Measurements from ENCODE around the gene CEMIP. TPM values are rescaled to one million over a fixed set of nuclear protein-coding genes. Genes with fewer than 3 reads are reported as not detected.
"Not testable (repeated sequence)": the region's sequence is repeated elsewhere in the genome, so short reads cannot be mapped to it uniquely, and the experiment has no call there.

Gene CEMIP
- total RNA-seq, 1 donor from 2014 or later = 0.23 TPM

DNA sequence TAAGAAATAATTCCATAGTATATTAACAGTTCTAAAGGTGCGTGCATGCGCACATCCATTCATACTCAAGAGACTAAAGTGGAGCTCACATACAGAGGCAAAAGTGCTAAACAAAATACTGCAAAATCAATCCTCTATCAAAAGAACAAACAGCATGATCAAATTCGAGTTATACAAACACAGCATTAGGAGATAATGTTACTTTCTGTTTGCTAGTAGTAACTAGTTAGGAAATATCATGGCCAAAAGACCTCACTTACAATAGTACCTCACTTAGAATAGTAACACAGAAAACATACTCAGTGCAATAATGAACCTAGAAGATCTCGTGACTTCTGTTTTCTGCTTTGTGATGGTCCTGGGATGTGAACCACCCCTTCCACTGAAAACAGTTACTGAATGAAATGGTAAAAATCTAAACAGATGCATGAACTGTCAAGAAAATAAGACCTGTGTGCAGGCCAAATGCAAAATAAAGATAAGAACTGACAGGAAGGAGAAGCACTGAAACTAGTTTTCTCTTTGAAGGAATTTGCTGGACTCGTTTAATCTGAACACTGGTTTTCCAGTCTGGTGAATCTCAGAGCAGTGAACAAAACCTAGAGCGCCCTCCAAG, 20.9 kb upstream of the CEMIP start:
- DNase-seq (ENCODE audit: low spot score) = no peak

DNA sequence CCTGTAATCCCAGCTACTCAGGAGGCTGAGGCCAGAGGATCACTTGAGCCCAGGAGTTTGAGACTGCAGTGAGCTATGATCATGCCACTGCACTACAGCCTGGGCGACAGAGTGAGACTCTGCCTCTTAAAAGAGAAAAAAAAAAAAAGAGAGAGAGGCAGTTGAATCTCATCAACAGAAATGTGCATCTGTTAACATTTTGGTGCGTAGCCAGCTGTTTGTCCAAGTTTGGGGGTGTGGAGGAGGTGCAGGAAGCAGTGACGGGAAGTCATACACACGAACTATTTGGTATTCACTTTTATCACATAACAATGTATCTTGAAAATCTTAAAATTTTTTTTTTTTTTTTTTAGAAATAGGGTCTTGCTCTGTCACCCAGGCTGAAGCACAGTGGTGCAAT, 18.2 kb upstream of the CEMIP start:
- no peak for DNase-seq (ENCODE audit: low spot score)

DNA sequence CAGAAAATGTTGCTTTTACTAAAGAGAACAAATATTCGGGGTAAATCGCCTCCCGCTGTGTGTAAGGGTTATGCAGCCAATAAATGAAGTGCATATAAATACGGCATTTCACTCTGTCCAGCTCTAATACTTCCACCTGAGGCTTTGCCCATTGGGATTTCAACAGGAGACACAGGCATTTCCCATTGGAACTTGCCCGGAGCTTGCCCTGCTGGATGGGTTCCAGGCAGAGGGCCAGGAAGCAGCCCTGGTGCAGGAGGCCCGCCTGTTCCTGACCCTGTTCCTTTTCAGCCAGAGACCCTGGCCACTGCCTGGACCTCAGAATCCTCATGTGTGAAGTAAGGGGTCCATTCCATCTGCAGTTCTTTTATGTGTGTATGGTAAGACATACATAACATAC, 17.4 kb upstream of the CEMIP start:
- DNase-seq (ENCODE audit: low spot score) = no peak

DNA sequence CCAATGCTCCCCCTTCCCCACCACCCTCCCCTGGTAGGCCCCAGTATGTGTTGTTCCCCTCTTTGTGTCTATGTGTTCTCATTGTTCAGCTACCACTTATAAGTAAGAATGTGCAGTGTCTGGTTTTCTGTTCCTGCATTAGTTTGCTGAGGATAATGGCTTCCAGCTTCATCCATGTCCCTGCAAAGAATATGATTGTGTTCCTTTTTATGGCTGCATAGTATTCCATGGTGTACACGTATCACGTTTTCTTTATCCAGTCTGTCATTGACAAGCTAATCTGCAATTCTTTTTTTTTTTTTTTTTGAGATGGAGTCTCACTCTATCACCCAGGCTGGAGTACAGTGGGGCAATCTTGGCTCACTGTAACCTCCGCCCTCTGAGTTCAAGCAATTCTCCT, 15.9 kb upstream of the CEMIP start:
- DNase-seq (ENCODE audit: low spot score) = not testable (repeated sequence)

DNA sequence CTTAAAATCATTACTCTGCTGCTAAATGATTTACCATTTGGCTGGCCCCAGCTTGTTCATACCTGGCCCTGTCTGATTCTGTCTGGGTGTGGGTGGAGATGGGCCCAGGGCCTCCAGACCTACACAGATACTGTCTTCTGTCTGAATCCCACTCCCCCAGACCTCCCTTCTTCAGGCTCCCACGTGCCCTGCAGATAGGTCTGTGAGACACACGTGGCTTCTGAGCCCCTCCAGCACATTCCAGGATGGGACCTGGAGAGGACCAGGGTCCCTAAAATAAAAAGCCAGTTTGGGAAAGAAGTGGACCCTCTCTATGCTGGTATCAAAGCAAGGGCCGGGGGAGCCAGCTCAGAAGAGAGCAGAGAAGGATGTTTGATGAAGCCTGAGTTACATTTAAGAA, 14.6 kb upstream of the CEMIP start:
- no peak for DNase-seq (ENCODE audit: low spot score)

DNA sequence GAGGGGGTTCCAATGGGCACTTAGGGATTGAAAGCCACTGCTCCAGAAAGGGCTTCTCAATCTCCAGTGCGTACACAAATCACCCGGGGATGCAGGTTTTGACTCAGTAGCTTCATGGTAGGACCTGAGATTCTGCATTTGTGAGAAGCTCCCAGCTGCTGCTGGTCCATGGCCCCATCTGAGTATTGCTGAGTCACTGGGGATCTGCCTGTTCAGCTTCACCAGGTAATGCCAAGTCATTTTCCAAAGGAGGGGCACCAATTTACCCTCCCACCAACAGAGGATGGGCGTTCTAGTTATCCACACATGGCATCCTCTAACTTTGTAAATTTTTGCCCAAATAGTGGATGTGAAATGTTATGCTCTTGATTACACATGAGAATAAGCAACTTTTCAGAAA, 12.9 kb upstream of the CEMIP start:
- no peak for DNase-seq (ENCODE audit: low spot score)

DNA sequence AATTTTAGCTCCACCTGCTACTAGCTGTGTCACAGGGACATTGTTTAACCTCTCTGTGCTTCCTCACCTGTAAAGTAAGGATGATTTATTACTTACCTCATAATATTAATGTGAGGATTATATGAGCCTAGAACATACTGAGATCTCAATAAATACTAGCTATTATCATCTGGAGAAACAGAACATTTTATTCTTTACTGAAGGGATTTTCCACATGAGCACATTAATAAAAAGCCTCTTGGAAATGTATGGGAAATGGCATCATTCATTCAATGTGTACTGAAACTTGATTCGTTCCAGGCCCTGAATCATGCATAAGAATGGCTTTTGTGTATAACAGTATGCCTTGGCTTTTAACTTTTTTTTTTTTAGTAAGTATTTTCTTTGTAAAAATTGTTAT, 11.0 kb upstream of the CEMIP start:
- DNase-seq (ENCODE audit: low spot score) = no peak

DNA sequence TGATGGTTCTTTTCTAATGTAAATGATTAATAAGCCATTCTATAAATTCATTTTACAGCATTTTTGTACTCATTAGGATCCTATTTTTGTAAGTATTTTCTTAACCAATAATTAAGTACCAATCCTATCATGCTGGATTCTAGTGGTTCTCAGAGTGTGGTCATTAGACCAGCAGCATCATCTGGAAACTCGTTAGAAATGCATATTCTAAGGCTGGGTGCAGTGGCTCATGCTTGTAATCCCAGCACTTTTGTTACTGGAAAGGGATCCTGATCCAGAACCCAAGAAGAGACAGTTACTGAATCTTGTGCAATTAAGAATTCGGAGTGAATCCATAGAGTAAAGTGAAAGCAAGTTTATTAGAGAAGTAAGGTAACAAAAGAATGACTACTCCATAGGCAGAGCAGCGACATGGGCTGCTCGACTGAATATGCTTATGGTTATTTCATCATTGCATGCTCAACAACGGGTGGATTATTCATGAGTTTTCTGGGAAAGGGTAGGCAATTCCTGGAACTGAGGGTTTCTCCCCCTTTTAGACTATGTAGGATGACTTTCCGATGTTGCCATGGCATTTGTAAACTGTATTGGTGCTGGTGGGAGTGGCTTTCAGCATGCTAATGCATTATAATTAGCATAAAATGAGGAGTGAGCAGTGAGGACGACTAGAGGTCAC, 9.9 kb upstream of the CEMIP start:
- DNase-seq (ENCODE audit: low spot score) = no peak

DNA sequence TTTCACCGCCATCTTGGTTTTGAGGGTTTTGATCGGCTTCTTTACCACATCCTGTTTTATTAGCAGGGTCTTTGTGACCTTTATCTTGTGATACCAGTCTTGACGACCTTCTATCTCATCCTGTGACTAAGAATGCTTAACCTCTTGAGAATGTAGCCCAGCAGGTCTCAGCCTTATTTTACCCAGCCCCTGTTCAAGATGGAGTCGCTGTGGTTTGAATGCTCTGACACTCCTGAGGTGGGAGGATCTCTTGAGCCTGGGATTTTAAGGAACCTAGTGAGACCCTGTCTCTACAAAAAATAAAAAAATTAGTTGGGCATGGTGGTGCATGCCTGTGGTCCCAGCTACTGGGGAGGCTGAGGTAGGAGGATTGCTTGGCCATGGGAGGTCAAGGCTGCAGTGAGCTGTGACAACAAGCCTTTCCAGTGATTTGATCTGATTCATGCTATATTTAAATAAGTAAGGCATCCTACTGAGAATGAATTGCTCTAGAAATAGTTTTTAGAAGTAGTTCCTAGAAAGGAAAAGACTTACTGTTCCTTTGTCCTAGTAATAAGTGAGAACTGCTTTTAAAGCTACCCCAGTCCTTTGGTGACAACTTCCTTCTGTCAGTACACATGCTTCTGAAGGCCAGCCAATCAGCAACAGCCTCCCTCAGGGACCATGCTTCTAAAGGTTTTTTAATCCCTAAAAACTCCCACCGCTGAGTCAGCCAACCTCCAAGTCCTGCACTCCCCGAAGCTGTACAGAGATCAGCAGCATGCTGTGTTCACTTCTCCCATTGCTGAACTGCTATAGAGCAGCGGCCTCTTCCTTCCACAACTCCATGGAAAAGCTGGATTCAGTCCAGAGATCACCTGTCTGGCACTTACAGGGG, 9.1 kb upstream of the CEMIP start:
- DNase-seq (ENCODE audit: low spot score) = no peak

DNA sequence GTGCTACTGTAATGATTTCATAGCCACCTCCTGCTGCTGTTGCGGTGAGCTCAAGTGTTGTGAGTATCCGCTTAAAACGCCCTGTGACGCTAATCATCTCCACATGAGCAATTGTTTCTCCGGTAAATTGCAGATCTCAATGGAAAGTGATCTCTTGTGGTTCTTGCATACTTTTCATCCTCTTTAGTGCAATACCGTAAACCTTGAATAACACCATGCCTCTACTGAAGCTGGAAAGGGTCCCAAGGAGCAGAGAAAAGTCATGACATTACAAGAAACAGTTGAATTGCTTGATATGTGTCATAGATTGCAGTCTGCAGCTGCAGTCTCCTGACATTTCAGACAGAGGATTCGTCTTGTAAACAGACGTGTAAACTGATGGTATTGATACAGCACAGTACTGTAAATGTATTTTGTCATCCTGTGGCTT, 6.0 kb upstream of the CEMIP start:
- no peak for DNase-seq (ENCODE audit: low spot score)

DNA sequence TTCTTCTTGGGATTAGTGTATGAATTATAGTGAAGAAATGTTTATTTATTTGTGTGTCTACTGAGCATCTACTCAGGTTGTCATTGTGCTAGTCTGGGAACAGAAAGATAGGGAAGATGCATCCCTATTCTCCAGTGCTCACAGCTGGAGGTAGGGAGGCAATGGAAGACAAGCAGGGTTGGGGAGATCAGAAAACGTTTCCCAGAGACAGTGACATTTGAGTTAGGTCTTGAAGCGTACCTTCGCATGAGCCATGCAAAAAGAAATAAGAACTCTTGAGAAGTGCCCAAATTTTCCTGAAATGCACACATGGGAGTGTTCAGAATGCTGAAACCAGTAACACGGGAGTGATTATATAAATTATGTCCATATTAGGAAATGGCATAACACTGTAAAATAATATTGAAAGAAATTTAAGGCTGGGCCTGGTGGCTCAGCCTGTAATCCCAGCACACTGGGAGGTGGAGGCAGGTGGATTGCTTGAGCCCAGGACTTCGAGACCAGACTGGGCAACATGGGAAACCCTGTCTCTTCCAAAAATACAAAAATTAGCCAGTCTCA, 5.3 kb upstream of the CEMIP start:
- DNase-seq (ENCODE audit: low spot score) = no peak

DNA sequence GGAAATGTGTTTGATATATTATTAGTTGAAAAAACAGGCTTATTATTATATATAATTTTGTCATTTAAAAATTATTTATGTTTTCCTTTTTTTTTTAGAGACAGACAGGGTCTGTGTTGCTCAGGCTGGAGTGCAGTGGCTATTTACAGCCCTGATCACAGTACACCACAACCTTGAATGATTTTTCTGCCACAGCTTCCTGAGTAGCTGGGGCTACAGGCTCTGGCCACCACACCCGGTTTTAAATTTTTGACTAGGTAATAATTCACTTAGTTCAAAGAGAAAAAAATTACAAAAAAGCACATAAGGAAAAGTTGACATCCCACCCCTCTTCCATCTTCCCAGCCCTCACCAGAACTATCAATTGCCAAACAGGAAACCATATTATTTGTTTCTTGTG, 4.7 kb upstream of the CEMIP start:
- no peak for DNase-seq (ENCODE audit: low spot score)

DNA sequence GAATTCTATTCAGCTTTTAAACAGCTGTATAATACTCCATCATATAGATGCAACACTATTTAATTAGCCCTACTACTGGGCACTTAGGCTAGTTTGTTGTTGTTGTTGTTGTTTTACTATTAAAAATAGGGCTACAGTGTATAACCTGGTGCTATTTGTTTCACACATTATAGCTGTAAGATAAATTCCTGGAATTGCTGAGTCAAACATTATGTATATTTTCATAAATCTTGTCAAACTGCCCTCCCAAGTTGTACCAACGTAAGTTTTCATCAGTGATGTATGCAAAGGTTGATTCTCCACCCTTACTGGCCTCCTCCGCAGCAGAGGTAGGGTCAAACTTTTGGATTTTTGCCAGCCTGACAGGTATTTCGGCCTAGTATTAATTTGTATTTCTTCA, 3.8 kb upstream of the CEMIP start:
- DNase-seq (ENCODE audit: low spot score) = no peak

DNA sequence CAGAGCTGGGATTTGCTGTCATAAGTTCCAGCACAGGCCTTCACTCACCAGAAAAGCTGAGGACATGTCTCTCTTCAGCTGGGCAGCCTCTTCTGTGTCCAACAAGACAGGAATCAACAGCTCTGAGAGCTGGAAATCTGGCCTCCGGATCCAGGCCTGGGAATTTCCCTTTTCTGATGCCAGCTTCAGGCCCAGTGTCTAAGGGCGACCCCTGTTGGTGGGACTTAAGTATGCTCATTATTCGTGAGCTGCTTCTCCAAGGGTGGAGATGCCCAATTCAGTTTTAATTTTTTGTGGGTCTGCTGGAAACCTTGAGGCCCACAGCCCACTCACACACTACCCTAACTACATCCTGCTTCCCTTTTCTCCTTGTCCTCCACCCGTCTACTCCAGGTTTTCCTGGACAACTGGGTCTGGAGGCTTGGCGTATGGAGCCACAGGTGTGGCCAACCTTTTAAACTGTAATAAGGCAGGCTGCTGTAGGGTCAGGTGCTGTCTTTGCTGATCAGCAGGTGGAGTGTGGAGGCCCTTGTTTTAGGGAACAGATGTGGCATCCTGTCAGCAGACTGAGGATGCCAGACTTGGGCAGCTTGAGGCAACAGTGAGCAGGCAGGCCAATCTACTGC, 2.6 kb upstream of the CEMIP start:
- peak; percentile 79 for DNase-seq (ENCODE audit: low spot score)

DNA sequence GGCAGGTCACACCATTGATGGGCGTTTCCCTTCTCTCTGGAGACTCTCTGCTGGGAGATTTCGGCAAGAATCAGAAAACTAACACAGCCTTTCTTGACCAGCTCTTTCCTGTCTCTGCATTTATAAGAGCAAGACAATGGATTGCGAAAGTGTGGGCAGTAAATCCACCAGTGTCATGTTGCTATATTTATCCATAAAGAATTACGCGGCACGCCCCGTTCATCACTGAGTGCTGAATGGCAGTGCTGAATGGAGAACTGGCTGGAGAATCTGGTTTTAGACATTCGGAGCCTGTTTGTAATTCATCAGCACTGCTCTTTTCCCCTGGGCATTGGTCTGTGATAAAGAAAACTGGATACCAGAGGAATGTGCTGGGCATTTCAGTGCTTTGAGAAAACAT, 2.0 kb upstream of the CEMIP start:
- no peak for DNase-seq (ENCODE audit: low spot score)

DNA sequence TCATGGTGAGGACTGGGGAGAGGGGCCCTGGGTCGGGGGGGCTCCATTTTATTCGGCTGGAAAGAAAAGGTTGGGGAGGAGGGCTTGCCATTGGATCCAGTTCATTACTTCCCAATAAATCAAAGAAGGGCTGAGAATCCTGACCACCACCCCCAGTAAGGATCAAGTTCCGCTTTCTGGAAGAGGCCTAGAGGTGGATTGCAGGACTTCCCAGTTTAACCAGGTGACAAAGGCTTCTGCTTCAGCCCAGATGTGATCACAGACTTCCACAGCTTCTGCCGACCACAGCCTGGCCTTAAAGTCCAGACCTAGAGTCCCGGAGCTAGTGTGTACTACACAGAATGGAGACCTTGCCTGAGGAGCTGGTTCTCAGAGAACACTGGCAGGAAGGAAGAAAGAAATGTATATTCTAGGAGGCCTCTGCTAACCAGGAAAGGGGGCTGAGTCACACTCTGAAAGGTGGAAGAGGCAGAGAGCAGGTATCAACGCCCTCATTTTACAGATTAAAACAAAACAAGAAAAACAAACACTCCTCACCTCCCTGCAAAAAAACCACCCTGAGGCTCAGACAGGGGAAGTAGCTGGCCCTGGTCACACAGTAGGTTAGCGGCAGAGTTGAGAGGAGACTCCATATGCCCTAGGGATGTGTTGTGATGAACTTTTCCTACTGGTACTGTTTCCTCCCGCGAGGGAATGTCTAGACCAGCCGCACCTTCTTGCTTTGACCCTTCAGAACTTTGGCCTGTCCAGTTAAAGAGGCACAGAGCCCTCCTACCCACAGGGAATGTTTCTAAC, 1.1 kb upstream of the CEMIP start:
- DNase-seq (ENCODE audit: low spot score) = no peak

DNA sequence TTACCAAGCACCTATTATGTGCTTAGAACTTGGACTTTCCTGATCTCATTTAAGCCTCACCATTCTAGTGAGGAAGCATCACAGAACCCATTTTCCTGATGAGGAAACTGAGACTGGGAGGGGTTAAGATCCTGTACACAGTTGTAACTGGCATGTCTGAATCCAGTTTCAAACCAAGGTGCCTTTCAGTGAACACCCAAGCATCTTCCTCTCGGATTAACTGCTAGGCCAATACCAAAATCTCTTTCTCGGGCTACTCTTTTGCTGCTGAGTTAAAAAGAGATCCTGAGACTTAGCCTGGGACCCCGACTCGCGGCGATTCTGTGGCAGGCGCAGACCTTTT, 578 bp upstream of the CEMIP start:
- DNase-seq (ENCODE audit: low spot score) = no peak

DNA sequence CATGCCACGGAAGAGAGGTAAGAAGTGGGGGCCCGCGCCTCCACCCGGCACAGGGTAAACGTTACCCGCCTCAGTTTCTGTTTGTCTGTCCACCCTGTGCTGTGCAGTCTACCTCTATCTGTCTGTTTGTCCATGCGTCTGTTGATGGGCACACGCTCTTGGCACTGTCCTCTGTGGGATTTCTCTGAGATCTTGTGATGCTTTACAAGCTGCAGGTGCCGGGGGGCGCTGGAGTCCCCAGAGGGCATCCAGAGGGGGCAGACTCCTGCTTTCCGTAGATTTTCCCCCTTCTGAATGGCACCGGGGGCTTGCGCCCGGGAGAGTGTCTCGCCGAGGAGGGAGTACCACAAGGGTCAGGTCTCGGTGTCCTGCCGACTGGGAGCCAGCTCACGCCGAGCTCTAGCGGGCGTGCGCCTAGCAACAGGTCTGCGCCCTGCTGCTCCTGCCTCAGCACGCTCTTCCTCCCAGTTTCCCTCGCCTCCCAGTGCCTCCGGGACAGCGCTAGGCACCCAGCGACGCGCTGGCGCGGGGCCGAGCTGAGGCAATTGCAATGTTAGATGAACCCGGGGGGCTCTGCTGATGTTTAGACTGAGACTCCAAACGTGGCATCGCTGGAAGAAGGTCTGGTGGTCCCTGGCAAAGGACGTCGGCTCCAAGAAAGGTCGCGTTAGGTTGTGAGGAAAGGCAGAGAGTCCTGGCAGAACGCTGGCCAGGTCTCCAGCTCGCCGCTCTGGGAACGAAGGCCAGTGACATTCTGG, 667 bp downstream of the CEMIP start:
- DNase-seq (ENCODE audit: low spot score) = no peak

DNA sequence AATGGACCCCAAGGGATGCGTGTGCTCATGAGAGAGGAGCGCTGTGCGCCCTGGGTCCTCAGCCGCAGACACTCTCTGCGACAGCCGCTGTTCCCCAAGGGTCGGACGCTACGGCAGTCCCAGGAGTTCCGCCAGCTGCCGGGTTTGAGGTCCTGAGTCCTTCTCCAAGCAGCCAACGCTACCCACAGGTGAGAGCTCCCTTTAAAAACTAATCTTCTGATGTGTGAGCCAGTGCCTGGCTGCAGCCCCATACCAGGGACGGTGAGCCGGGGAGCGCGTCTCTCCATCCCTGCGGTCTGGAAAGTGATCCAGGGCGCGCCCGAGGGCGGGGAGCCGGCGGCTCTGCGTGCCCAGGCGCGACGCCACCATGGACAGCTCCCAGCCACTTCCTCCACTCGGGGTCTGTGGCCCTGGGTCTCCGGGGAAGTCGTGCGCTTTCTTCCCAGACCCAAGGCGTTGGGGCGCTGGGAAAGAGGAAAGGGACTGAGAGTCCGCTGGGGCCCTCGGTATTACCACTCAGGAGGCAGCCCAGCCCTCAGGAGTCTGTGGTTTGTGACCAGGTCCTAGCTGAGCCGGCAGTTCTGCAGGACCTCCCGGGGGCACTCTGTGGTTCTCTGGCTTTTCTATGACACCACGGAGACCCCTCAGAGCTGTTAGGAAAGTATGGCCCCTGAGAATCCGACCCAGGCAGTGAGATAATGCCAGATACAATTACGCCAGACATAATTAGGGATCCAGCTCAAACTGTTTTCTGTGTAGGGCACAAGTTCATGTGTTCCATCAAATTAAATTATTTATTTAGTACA, 1.4 kb downstream of the CEMIP start:
- peak; percentile 62 for DNase-seq (ENCODE audit: low spot score)

DNA sequence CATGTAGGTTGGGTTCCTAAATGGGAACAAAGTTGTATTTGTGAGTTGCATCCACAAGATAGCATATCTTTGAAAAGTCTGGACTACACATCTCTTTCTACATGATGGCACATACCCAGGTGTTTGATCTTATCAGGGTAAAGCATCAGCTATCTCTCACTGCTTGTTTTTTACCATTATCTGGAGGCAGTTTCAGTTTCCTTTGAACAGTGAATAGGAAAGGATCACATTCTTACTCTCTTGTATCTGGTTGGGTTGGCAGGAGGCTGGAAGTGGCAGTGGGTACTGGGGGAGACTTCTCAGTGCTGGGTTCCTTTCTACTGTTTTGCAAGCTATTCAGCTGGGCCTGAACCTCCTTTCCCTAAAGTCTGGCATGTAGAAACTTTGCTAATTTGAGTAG, 4.1 kb downstream of the CEMIP start:
- no peak for DNase-seq (ENCODE audit: low spot score)

Measured in ureter (tissue), 1 donor.